HG03354 (cell line): ENCODE measurements around the gene GALNT9.
"Not testable (repeated sequence)": the region's sequence is repeated elsewhere in the genome, so short reads cannot be mapped to it uniquely, and the experiment has no call there.

Experiments used
- ATAC-seq: cut with Tn5 transposase; IDR thresholded peaks from one replicate; pipeline ENCODE4 v1.9.1; 2021; ENCODE audit warnings: mild to moderate bottlenecking; ENCODE audit not compliant: unreplicated experiment, poor library complexity, severe bottlenecking

GALNT9 gene

DNA sequence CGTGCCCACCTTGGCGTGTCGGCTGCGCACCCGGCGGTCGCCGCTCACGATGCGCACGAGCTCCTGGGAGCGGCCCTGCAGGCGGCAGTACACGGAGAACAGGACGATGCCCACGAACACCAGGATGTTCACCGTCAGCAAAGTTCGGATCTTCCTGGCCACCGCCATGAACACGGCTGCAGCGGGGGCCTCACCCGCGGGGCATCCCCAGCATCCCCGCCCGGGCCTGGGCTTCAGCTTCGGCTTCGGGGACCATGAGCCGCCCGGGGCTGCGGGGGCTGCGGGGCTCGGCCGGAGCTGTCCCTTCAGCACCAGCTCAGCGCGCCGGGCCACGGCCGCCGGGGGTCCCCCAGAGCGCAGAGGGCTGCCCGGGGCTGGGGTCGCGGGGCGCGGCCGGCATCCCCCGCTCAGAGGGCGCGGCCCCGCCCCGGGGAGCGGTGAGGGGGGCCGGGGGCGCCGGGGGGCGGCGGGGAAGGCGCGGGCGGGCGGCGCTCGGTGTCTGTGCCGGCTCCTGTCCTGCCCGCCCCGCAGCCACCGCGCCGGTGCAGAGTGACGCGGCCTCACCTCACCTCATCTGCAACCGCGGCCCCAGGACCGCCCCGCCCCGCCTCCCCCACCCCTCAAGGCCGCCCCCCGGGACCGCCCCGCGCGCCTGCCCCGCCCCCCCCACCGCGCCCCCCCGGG lies at the start of gene GALNT9:
Gene GALNT9, minus strand, starts transcription at position 554 of the 684 bp plus-strand sequence. Its CDS starts 386 bp downstream, at position 168.
- no peak for ATAC-seq

- not testable (repeated sequence) for ATAC-seq
Observed at GRCh38 chr12:132379057-132379456, 49.7 kb upstream of the GALNT9 start.

GRCh38 chr12:132377147-132377546 lies 47.8 kb upstream of the GALNT9 start:
- no peak for ATAC-seq

- no peak for ATAC-seq
Observed at GRCh38 chr12:132376464-132376830, 47.1 kb upstream of the GALNT9 start.

GRCh38 chr12:132375747-132376463 lies 46.5 kb upstream of the GALNT9 start:
- no peak for ATAC-seq

- no peak for ATAC-seq
Observed at GRCh38 chr12:132374612-132375445, 45.4 kb upstream of the GALNT9 start.

DNA sequence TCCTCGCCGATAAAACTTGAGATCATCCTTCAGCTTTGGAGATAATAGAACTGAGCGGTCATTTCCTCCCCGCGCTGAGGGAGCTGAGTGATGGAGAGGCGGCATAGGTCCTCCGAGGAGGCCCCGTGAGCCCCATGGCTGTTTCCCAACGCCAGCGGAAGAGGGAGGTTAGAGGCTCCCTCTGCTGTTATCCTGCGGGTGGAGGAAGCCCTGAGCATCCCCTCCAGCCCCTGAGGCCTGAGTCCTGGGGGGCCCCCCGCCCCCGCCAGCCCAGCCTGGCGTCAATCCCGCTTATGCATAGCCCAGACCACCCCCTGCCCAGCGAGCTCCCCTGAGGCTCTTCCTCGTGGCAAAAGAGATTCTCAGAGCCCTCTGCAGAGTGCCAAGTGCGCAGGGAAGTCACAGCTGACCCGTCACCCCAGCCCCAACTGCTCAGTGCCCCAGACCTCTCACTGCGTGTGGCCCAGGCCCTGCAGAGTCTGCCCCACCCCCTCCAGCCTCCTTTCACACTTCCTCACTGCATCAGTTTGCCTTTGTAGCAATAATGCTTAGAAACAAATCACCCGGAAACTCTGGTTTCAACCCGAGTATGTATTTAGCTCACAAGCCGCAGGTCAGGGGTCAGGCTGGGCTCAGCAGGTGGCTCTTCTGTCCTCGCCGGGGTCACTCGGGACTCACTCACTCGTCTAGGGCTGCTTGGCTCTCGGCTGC lies 44.7 kb upstream of the GALNT9 start:
- ATAC-seq: no peak

- ATAC-seq: no peak
Observed at GRCh38 chr12:132367852-132368251, 38.5 kb upstream of the GALNT9 start.

DNA sequence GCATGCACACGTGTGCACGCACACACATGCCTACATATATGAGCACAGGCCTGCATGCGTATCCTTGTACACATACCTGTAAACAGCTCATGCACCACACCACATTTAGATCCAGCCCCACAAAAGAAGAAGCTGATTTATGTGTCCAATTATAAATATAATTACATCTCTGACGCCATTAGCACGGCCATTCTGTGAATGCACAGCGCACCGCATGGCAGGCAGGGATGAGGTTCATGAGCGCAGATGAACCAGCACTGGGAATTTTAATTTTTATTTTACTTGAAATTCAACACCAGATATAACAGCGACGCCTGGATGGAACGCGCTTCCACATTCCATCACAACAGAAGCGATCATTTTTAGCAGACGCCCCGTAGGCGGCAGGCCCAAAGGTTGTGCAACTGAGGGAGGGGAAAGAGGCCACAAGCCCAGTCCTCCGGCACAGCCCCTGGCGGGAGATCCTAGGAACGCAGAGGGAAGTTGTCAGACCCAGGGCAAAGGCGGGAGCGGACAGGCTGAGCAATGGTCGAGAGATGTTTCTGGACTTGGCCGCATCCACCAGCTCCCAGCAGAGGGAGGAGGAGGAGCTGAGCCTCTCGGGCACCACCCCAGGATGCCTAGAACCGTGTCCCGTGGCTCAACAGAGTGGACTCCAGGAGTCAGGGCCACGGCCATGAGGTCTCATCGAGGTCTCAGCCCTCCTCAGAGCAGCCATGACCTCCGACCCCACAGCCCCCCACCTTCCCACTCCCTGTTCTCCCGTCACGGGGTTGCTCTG lies 37.9 kb upstream of the GALNT9 start:
- ATAC-seq: no peak

DNA sequence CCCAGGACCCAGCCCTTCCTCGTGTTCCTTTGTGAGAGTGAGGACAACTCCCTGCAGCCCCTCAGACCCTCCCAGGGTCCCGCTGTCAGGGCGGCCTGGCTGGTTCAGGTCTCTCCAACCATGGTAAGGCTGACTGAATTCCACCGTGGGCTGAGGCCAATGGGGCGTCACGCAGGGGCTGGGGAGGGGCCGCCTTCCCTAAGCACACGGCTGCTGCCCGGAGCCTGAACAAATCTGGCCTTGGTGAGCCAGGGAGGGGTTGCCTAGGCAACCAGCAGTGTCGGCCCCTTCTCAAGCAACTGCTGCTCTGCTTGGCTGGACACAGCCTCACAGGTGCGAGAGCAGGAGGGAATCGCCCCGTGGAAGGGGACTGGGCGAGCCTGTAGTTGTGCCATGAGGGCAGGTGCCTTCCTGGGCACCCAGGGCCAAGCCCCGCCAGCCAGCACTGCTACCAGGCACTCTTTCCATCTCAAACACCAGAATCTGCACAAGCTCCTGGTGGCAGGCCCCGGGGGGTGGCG lies 37.0 kb upstream of the GALNT9 start:
- no peak for ATAC-seq

GRCh38 chr12:132365226-132365625 lies 35.8 kb upstream of the GALNT9 start:
- ATAC-seq: no peak

DNA sequence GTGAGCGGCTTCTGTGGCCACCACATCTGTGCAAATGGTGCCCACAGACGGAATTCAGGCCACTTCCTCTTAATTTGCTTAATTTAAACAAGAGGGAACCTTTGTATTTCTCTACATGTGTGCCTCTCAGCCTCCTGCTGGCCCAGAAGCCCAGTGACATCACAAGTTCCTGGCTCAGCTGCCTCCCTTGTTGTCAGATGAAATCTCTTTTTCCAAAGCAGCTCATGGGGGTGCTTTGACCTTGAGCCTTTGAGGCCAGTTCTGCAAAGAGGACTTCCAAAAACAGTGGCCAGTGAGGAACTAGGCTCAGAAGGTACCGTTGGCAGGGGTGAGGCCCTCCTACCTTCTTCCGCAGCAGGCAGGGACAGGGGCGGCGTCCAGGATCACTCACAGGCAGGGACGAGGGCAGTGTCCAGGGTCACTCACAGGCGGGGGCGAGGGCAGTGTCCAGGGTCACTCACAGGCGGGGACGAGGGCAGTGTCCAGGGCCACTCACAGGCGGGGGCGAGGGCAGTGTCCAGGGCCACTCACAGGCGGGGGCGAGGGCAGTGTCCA lies 35.0 kb upstream of the GALNT9 start:
- ATAC-seq: no peak

- no peak for ATAC-seq
Observed at GRCh38 chr12:132363661-132364347, 34.4 kb upstream of the GALNT9 start.

- no peak for ATAC-seq
Observed at GRCh38 chr12:132362996-132363660, 33.7 kb upstream of the GALNT9 start.

DNA sequence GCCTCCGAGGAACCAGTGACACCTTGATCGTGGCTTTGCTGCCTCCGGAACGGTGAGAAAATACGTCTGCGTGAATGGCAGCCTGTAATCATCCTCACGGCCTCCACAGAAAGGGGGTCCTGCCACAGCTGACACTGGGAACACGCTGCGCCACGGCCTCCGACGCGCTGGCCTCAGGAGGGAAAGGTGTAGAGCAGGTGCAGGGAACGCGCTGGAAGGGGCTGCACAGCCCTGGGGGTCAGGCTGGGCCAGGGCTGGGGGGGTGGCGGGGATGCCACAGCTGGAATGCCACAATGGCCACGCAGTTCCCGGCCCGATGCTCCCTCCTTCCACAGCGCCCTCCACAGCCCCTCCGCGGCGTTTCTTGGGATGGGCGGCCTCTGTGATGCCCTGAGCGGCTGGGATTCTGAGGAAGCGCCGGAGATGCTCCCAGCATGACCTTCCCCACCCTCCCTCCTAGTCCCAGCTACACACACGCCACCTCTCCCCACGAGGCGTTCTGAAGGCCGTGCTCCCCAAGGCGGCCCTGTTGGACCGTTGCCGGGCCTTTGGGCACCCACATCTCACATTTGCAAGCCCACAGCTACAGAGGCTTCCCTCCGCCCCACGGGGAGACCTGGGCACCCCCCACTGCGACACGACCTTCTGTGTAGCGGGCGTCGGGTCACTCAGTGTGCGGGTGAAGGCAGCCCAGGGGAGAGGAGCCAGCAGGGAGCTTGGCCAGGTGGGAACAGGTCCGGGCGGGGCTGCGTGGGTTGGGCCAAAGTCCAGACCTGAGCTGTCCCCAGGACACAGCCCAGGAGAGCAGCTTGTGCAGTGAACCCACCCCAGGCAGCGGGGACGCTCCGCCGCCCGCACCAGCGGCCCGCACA lies 31.8 kb upstream of the GALNT9 start:
- no peak for ATAC-seq

DNA sequence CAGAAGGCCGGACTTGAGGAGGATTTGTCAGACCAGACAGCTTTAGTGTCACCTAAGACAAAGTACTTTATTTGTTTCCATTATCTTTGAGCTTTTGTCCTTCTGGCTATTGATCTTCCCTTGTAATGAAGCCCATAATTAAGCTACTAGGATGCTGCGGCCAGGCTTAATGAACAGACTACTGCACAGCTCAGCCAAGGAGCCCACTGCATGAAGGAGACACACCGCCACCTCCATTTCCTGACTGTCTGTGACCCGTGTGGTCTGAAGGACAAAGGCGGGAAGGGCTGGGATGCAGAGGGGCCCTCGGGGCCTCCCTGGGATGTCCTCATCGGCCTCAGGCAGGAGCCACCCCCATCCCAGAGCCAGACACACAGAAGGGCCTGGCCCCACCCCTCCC lies 31.0 kb upstream of the GALNT9 start:
- no peak for ATAC-seq

DNA sequence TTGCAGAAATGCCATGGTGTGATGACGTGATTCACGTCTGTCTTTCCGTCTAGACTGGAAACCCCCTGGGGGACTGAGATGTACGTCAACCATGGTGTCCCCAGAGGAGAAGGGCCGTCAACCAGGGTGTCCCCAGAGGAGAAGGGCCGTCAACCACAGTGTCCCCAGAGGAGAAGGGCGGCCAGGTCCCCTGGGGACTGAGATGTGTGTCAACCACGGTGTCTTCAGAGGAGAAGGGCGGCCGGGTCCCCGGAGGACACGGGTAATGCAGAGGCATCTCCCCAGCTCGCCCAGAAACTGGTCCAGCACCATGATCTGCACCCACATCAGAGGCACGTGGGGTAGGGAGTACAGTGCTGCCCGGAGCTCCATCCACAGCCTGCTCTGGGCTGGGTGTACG lies 30.6 kb upstream of the GALNT9 start:
- ATAC-seq: no peak
